ENCODE measurements around the gene MLST8. TPM values are rescaled to one million over a fixed set of nuclear protein-coding genes. Genes with fewer than 3 reads are reported as not detected.

Gene MLST8
- total RNA-seq, 1 experiment from 2014 or later, result 58.0 TPM

GRCh38 chr16:2235234-2235651 lies 30.0 kb downstream of the MLST8 start:
- Mint-ChIP-seq H3K27ac (ENCODE audit: unreplicated experiment) (peak overlapping the region; percentile 31), H3K4me3 (ENCODE audit: low read depth, unreplicated experiment) (peak overlapping the region; percentile 32), H3K36me3 (ENCODE audit: insufficient read depth, unreplicated experiment) (peaks cover 72% of the 10 kb centered on the region), H3K4me1 (ENCODE audit: low read depth, unreplicated experiment) (peaks cover 8% of the 10 kb centered on the region), H3K9me3 (ENCODE audit: low read depth, unreplicated experiment) (no peaks in the 10 kb centered on the region), H3K27me3 (ENCODE audit: unreplicated experiment) (no peaks in the 10 kb centered on the region)
- BruUV-seq (replicated peaks), result no TSS peak
- CTCF ChIA-PET, result no interaction called here
- no peak for TF ChIP-seq CTCF (IDR thresholded peaks at IDR 0.05; ENCODE audit: unreplicated experiment)
- intact Hi-C loops (cut with micrococcal nuclease; ENCODE audit: unreplicated experiment), result no loop called here
- no peak for DNase-seq

- intact Hi-C loops (cut with micrococcal nuclease; ENCODE audit: unreplicated experiment), result no loop called here
- CTCF ChIA-PET, result no interaction called here
- peaks cover 68% of the 10 kb centered on the region for H3K36me3 Mint-ChIP-seq (ENCODE audit: insufficient read depth, unreplicated experiment)
- DNase-seq, result no peak
- H3K4me1 Mint-ChIP-seq (ENCODE audit: low read depth, unreplicated experiment), result peaks cover 8% of the 10 kb centered on the region
- no TSS peak for BruUV-seq (replicated peaks)
- H3K27ac Mint-ChIP-seq (ENCODE audit: unreplicated experiment), result peak overlapping the region; percentile 31
- peak overlapping the region; percentile 32 for H3K4me3 Mint-ChIP-seq (ENCODE audit: low read depth, unreplicated experiment)
- no peak for TF ChIP-seq CTCF (IDR thresholded peaks at IDR 0.05; ENCODE audit: unreplicated experiment)
- H3K27me3 Mint-ChIP-seq (ENCODE audit: unreplicated experiment), result no peaks in the 10 kb centered on the region
- H3K9me3 Mint-ChIP-seq (ENCODE audit: low read depth, unreplicated experiment), result no peaks in the 10 kb centered on the region
Measured at GRCh38 chr16:2235695-2236336, 30.6 kb downstream of the MLST8 start.

GRCh38 chr16:2236337-2237101 lies 31.3 kb downstream of the MLST8 start, which contains the start of gene DNASE1L2:
TSS of gene DNASE1L2 (plus strand) at chr16:2236444. CDS start at chr16:2236817, 373 bp downstream.
- H3K27ac Mint-ChIP-seq (ENCODE audit: unreplicated experiment), result peak within 1 kb of the TSS; percentile 31
- BruUV-seq (replicated peaks), result no TSS peak
- intact Hi-C loops (cut with micrococcal nuclease; ENCODE audit: unreplicated experiment), result no loop called here
- peak within 1 kb of the TSS; percentile 32 for H3K4me3 Mint-ChIP-seq (ENCODE audit: low read depth, unreplicated experiment)
- H3K9me3 Mint-ChIP-seq (ENCODE audit: low read depth, unreplicated experiment), result no peaks in the 10 kb centered on the region
- H3K36me3 Mint-ChIP-seq (ENCODE audit: insufficient read depth, unreplicated experiment), result peaks cover 69% of the 10 kb centered on the region
- no peak for DNase-seq
- no peak for TF ChIP-seq CTCF (IDR thresholded peaks at IDR 0.05; ENCODE audit: unreplicated experiment)
- peaks cover 8% of the 10 kb centered on the region for H3K4me1 Mint-ChIP-seq (ENCODE audit: low read depth, unreplicated experiment)
- CTCF ChIA-PET, result no interaction called here
- no peaks in the 10 kb centered on the region for H3K27me3 Mint-ChIP-seq (ENCODE audit: unreplicated experiment)

- no peaks in the 10 kb centered on the region for H3K27me3 Mint-ChIP-seq (ENCODE audit: unreplicated experiment)
- no peak overlapping the region for H3K27ac Mint-ChIP-seq (ENCODE audit: unreplicated experiment)
- CTCF ChIA-PET, result no interaction called here
- H3K4me3 Mint-ChIP-seq (ENCODE audit: low read depth, unreplicated experiment), result no peak overlapping the region
- DNase-seq, result no peak
- no peak for TF ChIP-seq CTCF (IDR thresholded peaks at IDR 0.05; ENCODE audit: unreplicated experiment)
- H3K4me1 Mint-ChIP-seq (ENCODE audit: low read depth, unreplicated experiment), result peaks cover 8% of the 10 kb centered on the region
- intact Hi-C loops (cut with micrococcal nuclease; ENCODE audit: unreplicated experiment), result no loop called here
- no TSS peak for BruUV-seq (replicated peaks)
- no peaks in the 10 kb centered on the region for H3K9me3 Mint-ChIP-seq (ENCODE audit: low read depth, unreplicated experiment)
- peaks cover 70% of the 10 kb centered on the region for H3K36me3 Mint-ChIP-seq (ENCODE audit: insufficient read depth, unreplicated experiment)
Measured at GRCh38 chr16:2237102-2237482, 31.8 kb downstream of the MLST8 start.

Data from Calu3 (cell line).